Umbilical cord (tissue), 1 donor: ENCODE data around the gene ZNF408. TPM values are rescaled to one million over a fixed set of nuclear protein-coding genes. Genes with fewer than 3 reads are reported as not detected.

Experiments
- total RNA-seq: library from RNA; depleted of rRNA; stranded (reverse); fragments of >200 nt; gene quantifications from one replicate; pipeline ENCODE4 v1.2.3, GENCODE V29; 2014; ENCODE audit warnings: low replicate concordance; ENCODE audit not compliant: insufficient read depth

Gene ZNF408
- total RNA-seq, 1 donor from 2014 or later, result 4.1 TPM

Other genes with a start within 250 kb of the ZNF408 start
- gene AMBRA1, start 107.0 kb upstream of the ZNF408 start, total RNA-seq, result 48.6 TPM
- 0.24 TPM for gene HARBI1, start 83.8 kb upstream of the ZNF408 start, total RNA-seq
- 37.6 TPM for gene ATG13, start 83.5 kb upstream of the ZNF408 start, total RNA-seq
- gene ARHGAP1, start 412 bp upstream of the ZNF408 start, total RNA-seq, result 41.9 TPM
- gene F2, start 18.2 kb downstream of the ZNF408 start, total RNA-seq, result not detected
- gene CKAP5, start 145.2 kb downstream of the ZNF408 start, total RNA-seq, result 31.5 TPM
- 4.1 TPM for gene LRP4, start 217.5 kb downstream of the ZNF408 start, total RNA-seq
- gene CSTPP1, start 235.7 kb downstream of the ZNF408 start, total RNA-seq, result 51.8 TPM